Measurements from ENCODE around the gene MPP1.

MPP1 gene

GRCh38 chrX:154730253-154730891, 74.9 kb downstream of the MPP1 start:
- no peak for DNase-seq

GRCh38 chrX:154729439-154729838, 75.8 kb downstream of the MPP1 start:
- DNase-seq, result no peak
